NCI-H446 (cell line): Measurements from ENCODE around the gene SPRR2G.
"Not testable (repeated sequence)": the region's sequence is repeated elsewhere in the genome, so short reads cannot be mapped to it uniquely, and the experiment has no call there.

Experiments
- DNase-seq, 2 experiments: peaks; one replicate each; lab custom pipeline; 2025; lab: John Stamatoyannopoulos, UW

SPRR2G gene

DNA sequence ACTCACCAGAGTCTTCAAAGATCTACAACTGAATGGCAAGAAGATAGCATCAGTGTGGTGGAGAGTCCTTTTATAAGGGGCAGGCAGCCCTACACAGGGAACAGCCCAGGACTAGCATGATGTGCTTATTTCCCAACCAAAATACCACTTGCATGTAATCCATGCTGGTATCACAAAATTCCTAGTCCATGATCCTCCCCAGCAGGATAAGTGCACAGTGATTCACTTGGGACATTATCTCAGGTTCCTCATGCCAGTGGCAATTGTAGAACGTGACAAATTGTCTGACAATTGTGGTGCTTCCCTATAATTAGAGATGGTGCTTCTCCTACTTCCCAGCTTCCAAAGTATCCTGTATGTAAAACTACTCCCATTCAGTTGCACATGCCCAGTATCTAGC is at the start of gene SPRR2G:
SPRR2G (minus strand) TSS at position 45 of the 400 bp plus-strand sequence. CDS start 780 bp downstream, outside the sequence.
- no peak for DNase-seq

DNA sequence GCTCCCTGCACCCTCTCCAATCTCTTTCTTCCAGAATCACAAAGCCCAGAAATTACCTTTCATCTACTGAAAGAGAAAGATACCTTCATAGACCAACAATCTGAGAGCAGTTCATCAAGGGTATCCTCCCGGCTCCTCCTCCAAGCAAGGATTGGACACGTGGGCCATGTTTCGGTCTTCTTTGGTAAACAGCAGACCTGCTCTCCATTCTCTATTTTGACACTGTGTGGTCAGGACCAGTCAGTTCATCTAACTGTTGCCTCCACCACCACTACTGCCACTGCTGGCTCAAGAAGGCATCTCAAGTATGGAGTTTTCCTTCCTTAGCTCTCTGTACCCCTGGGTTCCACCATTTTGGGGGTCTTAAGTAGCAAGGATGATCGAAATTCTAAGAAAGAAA is 44.5 kb upstream of the SPRR2G start:
- no peak for DNase-seq

DNA sequence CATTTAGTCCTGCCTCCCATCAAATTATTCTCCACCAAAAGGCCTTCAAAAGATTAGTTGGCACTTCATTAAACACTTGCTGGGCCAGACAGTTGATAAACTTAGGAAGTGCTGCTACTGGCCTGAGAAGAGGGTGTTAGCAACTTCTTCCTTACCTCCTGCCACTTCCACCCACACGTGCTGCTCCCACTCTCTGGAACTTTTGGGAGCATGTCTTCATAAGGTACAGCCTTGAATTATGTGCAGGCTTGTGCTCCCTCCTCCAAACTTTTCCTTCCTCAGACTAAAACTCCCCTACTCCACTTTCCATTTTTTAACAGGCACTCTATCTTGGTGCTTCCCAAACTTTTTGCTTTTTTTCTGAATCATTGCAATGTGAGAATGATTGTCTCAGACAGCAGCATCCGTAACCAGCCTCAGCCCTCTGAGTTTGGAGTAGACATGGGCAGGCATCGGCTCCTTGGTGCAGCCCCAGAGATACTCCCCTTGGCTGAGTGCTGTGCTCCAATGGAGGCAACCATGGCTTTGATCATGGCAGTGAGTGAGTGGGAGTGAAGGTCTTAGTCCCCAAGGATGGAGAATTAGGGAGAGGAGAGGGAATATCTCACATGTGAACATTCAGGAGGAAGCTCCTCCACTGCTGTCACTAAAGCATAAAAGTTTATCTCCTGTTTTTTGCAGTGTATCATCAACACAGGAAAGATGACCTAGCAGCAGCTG is 43.8 kb upstream of the SPRR2G start:
- DNase-seq = no peak

DNA sequence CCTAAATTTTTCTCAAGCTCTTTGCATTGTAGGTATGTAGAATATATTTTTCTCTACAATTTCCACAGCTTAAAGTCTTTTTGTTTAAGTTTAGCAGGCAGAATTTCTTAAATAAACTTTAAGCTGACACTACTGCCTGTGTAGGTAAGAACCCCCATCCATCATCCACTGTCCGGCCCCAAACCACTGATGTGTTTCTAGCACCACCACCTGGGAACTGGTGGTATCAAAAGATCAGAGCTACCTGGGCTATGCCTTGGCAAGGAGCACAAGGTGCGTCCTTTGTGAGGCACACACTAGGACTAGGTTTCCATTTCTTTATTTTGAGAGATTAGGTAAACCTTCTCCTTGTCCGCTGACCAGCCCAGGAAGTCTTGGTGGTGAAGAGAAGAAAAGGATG is 42.0 kb upstream of the SPRR2G start:
- DNase-seq = no peak

DNA sequence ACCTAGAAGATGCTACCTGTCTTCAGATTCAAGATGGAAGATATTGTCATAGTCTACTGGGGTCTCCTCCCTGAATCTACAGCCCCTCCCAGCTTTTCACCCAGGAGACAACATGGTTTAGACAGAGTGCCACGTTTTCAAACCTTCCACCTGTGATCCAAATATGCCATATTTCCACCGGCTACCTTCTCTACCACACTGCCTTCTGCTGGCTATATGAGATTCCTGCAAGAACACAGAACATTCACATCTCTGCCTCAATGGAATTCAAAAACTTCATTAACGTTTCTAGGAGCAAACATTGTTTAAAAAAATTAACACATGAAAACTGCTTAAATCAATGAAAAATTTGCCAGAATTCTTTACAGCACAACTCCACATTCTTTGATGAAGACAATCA is 39.7 kb upstream of the SPRR2G start:
- DNase-seq = no peak

DNA sequence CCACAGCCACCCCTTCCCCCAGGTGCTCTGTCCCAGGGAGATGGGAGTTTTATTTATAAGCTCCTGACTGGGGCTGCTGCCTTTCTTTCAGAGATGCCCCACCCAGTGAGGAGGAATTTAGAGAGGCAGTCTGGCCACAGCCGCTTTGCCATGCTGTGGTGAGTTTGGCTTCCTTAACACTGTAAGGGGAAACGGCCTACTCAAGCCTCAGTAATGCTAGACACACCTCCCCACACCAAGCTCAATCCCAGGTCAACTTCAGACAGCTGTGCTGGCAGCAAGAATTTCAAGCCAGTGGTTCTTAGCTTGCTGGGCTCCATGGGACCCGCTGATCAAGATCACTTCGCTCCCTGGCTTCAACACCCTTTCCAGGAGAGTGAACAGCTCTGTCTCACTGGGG is 37.6 kb upstream of the SPRR2G start:
- DNase-seq = not testable (repeated sequence)

DNA sequence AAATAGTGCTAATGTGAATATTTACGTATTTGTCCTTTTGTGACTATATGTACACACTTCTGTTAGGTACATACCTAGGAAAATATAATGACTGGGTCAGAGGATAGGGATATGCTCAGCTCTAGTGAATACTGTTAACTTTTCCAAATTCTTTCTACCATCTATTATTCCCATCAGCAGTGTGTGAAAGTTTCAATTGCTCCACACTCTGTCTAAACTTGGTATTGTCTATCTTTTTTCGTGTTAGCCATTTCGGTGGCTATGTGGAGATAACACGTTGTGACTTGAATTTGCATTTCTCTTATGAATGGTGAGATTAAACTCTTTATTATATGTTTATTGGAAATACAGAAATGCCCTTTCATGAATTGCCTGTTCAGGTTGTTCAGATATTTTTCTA is 29.9 kb upstream of the SPRR2G start:
- DNase-seq = no peak

DNA sequence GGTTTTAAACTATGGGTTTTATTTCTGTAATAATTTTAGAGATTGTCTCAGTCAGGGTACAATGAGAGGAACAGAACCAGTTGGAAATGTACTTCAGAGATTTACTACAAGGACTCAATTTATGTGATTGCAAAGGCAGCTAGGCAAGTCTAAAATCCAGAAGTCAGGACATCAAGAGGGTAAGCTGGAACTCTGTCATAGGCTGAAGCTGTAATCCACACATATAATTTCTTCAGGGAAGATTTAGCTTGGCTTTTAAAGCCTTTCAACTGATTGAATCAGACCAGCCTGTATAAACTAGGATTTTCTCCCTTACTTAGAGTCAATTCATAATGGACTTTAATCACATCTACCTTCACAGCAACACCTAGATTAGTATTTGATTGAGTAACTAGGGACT is 28.2 kb upstream of the SPRR2G start:
- DNase-seq = no peak

DNA sequence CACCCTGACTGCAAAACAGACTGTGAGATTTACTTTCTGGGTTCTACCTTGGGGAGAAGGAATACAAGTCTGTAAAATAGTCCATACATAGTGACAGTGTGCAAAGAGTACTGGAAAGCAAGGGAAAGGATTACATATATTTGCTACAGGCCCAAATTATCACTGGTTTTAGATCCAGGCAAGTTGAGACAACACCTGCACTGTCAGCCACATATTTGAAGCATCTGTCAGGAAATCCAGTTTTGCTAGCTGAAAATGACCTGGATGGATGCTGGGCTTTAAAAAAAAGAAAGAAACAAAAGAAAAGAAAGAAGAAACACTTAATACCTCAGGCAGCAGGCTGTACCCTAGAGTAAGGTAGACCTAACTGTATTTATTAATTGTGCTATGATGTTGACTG is 23.9 kb upstream of the SPRR2G start:
- no peak for DNase-seq

DNA sequence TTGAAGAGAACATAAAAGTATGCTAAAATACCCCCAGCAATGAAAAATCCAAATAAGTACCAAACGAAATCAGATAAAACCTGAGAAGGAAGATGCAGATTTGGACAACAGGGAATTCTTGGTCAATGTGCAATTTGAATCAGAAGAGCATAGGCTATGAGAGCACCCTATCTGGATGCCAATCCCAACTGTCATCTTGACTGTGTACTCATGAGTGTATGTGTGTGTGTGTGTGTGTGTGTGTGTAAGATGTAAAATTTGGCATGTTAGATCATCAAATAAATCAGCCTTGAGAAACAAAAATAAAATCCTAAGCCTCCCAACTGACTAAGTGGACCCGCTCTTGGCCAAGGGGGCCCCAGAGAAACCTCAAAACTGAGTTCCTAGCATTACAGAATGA is 18.0 kb upstream of the SPRR2G start:
- DNase-seq = no peak

DNA sequence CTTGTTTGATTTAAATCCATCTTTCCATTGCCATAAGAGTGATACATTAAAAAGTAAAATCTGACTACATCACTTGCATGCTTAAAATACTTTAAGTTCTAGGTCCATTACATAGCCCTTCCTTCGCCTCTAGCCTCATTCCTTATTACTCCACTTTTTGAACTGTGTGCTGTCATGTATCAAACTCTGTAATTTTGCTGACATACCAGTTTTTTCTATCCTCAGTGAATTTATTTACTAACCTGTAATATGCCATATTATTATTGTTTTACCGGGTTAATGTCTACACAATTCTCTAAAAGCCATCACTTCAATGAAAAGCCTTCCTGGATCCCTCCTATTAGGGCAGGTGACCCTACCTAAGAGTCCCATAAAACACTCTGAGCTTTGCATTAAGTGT is 4.9 kb upstream of the SPRR2G start:
- DNase-seq = no peak

DNA sequence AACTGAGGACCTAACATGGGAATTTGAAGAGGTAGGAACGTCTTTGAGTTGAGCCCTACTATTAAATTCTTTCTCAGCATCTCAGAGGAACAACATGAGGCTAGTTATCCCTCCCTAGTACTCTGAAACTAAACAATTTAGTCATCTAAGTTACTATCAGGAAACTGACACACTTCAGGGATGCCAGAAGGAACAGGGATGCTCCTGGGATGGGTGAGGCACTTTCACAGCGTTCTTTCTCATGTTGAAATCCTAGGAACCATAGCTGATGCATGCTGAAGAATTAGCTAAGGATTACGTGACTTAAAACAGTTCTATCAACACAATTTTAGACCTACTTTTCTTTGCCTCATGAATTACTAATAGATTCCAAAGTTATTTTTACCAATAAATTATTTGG is 1.8 kb upstream of the SPRR2G start:
- no peak for DNase-seq

DNA sequence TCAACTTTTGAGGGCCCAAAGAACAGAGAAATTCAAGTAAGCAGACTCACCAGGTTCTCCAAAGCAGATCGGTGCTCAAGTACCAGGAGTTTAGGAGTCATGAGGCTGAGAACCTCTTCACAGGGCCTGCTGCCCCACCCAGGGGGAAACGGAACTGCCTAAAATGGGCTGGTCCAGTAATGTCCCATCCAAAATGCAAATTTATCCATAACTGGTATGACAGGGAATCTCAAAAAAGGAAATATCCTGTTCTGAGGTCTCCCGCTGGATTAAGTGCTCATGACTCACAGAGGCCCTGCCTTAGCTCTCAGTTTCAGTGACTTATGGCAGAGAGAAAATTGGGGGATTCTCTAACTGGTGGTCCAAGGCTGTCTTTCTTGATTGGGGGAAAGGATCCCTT is 9.3 kb downstream of the SPRR2G start:
- DNase-seq = no peak

DNA sequence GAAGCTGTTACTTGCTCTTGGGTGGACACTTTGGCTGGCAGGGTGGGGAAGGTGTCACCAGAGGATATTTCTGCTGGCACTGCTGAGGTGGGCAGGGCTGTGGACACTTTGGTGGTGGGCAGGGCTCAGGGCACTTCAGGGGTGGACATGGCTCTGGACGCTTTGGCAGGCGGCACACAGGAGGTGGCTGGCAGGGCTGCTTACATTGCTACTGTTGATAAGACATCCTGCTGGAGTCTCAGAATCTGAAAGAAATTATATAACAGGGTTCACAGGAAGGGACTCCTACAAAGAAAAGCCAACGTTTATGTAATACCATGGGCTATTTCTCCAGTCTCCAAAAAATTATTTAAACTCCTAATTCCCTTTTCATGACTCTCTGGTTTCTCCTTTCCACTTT is 10.2 kb downstream of the SPRR2G start:
- DNase-seq = no peak

DNA sequence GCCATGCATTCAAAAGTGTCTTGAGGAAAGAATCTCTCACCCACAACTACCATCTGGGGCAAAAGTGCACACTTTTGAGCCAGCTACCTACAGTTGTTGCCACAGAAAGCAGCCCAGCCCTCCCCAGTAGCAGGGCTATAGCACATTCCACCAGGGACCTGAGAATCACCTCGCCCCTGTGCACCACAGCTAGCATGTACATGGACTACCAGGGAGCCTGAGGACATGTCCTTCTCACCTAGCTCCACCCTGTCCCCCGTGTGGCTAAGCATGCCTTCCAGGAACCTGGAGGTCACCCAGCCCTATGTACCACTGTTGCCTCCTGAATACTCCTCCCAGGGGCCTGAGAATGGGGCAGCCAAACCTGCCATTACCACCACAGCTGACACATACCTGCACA is 16.9 kb downstream of the SPRR2G start:
- DNase-seq = no peak

DNA sequence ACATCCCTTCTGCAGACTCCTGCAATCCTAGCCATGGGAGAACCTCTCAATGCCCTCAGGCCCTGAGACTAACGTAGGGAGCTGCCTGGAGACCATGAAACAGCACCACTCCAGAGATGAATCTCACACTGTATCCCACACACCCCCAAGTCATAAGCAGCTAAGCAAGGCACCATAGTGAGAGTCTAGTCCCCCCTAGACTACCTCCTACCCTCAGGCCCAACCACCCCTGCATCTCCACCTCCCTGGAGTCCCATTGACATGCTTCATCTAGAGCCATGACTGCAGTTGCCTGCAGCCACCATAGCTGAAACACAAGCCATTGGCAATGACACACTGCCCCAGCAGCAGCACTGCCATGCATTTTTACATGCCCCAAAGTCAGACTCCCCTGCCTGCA is 17.4 kb downstream of the SPRR2G start:
- DNase-seq = no peak

DNA sequence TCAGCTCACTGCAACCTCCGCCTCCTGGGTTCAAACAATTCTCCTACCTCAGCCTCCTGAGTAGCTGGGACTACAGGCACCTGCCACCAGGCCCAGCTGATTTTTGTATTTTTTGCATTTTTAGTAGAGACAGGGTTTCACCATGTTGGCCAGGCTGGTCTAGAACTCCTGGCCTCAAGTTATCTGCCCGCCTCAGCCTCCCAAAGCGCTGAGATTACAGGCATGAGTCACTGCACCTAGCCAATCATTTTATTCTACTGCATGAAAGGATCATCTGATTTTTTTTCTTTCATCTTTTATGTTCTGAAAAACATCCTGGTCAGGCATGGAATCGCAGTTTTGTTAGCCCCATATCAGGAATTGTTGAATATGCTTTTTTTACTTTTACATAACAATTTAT is 22.0 kb downstream of the SPRR2G start:
- DNase-seq = not testable (repeated sequence)

DNA sequence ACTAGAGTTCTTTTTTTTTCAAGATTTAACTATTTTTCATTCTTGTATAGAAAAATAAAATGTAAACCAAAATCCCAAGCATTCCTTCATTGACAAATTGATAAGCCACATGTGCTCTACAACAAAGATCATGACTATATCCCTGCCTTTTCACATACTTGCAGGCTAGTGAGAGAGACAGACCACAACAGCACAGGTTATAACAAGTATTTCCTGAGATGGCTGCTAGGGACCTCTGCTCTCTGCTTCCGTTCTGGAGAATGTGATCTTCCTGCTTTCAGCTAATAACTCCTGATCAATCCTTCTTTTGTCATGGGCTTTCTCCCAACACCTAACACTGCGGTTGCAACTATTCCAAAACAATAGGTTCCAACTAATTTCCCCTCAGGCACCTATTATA is 23.4 kb downstream of the SPRR2G start:
- no peak for DNase-seq

DNA sequence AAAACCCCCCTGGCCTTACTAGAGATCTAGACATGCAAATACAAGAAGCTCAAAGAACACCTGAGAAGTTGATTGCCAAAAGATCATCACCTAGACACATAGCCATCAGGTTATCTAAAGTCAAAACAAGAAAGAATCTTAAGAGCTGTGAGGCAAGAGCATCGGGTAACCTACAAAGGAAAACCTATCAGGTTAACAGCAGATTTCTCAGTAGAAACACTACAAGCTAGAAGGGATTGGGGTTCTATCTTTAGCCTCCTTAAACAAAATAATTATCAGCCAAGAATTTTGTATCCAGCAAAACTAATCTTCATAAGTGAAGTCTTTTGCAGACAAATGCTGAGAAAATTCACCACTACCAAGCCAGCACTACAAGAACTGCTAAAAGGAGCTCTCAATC is 25.2 kb downstream of the SPRR2G start:
- no peak for DNase-seq

DNA sequence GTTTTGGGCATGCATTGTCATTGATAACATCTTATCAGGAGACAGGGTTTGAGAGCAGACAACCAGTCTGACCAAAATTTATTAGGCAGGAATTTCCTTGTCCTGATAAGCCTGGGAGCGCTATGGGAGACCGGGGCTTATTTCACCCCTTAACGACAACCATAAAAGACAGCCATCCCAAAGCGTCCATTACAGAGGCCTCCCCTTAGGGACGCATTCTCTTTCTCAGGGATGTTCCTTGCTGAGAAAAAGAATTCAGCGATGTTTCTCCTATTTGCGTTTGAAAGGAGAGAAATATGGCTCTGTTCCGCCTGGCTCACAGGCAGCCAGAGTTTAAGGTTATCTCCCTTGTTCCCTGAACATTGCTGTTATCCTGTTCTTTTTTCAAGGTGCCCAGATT is 26.9 kb downstream of the SPRR2G start:
- DNase-seq = not testable (repeated sequence)

DNA sequence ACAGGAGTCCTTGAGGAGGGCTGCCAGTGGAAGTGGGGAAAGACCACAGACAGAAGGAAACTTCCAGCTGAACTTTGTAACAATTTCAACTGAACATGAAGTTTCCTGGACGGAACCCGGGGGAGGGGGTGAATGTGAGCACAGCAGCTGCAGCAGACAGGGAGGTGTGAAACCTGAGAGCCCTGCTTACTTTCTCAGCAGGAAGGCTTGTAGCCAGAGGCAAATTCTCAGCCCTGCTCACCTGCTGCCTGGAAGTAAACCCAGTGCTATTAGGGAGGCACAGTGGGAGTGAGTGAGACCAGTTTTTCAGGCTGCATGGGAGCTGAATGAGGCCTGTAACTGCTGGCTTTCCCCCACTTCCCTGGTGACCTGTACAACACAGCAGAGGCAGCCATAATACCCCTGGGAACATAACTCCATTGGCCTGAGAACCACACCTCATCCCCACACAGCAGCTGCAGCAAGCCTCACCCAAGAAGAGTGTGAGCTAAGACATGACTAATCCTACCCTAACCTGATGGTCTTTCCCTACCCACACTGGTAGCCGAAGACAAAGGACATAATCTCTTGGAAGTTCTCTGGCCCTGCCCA is 27.8 kb downstream of the SPRR2G start:
- DNase-seq = no peak

DNA sequence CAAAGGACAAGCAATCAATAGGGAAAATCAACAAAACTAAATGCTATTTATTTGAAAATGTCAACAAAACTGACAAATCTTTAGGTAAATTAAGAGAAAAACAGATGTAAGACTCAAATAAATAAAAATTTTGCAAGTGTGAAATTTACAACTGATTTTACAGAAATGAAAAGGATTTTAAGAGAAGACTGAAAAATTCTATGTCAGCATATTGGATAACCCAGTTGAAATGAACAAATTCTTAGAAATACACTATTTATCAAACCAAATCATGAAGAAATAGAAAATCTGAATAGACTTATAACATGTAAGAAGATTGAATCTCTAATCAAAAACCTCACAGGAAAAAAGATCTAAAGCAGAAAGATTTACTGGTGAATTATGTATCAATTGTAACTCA is 29.7 kb downstream of the SPRR2G start:
- DNase-seq = no peak

DNA sequence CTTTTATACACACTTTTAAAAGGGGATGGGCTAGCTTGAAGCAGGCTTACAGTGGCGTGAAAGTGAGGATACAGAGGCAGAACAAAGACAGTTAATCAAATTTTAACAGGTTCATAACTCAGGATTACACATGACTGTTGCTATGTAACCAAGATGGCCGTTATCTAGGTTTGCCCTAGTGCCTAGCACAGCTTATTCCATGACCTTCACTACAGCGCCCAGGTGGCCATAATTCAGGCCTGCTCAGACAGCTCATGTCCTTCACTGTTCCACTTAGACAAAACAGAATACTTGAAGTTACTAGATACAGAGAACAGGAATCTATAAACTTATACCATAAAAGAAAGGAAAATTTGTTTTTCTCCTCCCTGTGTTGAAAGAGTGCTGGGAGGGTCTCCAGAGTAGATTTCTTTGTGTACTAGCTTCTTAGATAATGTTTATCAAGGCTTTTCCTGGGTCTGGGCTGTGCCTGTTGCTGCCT is 31.2 kb downstream of the SPRR2G start:
- DNase-seq = no peak

DNA sequence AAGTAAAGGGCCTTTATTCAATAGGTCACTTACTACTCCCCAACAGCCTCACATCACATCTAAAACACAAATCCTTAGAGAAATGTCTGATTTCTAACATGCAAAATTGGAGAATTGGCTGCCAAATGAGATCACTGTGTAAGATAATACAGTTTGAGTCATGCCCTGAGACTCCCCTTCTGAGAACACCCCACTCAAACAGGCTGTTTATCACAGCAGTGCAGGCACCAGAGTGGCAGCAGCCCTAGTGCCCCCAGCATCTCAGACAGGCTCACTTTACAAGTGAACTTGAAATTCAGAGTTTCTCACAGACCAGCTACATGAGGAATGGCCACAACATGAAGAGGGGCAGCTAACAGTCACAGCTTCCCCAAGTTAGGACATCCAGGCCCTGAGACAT is 35.4 kb downstream of the SPRR2G start:
- not testable (repeated sequence) for DNase-seq
